GM19240 (cell line): ENCODE results near the gene REN.

ENCODE experiments used
- DNase-seq: peaks from one replicate; pipeline ENCODE4 v3.0.0; 2011; ENCODE audit warnings: low spot score; ENCODE audit not compliant: insufficient read length

The REN gene

DNA sequence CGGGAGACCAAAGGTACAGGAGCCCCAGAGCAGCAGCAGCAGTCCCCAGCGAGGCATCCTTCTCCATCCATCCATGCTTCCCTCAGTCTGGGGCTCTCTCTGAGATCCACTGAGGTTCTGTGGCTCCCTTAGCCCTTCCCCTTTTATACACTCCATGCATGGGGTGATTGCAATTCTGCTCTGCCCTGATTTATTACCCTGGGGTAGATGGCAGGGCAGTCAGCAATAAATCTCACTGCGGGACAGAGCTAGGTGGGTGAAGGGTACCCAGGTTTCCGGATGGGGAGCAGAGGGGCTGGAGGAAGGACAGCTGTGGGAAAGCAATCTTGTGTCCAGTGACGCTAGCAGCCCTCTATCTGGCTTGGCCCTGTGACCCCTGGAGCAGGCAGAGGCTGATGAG lies at the start of gene REN:
TSS of gene REN (minus strand) at position 119 of the 400 bp plus-strand sequence. CDS start at position 75, 44 bp downstream.
- DNase-seq, result no peak

DNA sequence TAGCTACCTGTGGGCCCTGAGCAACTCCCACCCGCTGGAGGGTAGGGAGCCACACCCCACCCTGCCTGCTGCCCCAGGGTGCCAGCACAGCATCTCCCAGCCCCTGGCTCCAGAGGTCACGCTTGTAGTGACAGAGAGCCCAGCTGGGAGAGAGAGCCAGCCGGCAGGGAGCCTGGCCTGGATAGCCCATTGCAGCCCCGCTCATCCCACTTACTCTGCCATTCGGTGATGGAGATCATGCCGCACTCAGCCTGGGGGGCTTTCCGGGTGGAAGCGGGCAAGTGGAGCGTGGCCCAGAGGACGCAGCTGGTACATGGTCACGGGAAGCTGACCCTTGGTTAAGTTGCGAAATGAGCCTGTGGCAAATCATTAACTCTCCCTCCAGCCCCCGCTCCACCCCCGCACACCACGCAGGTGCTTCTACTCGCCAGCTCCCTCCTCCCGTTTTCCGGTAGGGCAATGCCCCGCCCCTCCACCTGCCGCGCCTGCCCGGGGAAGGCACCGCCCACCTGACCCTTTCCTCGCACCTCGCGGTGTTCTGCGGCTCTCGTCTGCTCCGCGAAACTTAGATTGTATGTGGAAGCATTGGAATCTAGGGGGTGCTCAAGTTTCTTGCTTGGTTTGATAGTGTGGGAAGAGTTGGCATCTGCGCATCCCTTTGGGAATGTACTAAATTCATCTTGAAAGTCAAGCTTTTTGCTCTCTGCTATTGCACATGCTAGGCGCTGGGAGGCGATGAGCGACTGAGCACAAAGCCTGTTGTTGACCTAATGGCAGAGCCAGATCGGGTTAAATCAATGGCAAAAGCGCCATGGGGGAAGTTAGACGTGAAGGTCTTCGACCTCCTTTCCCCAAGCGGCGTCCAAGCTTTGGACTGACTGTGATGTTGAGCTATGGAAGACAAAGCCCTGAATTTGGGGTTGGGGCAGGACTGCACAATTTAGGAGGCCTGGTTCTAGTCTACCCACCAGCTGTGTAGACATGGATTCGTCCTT lies 47.8 kb upstream of the REN start, which contains the start of gene GOLT1A:
TSS of gene GOLT1A (minus strand) at position 321 of the 995 bp plus-strand sequence. CDS start at position 239, 82 bp downstream.
- DNase-seq, result no peak

DNA sequence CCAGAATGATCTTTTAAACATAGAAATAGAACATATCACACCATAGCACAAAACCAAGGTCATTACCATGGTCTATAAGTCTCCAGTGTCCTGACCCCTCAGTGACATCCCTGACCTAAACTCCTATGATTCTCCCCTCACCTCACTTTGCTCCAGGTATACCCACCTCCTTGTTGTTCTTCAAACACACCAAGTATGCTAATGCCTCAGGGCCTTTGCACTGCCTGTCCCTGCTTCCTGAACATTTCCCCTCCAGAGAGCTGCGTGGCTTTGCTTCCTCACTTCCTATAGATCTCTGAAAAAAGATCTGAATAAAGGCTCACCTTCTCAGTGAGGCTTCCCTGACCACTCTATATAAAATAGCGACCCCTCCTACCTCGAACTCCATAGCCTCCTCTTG lies 46.6 kb upstream of the REN start:
- DNase-seq, result no peak

- DNase-seq, result no peak
These were observed 44.9 kb upstream of the REN start for GRCh38 chr1:204211046-204211445.

DNA sequence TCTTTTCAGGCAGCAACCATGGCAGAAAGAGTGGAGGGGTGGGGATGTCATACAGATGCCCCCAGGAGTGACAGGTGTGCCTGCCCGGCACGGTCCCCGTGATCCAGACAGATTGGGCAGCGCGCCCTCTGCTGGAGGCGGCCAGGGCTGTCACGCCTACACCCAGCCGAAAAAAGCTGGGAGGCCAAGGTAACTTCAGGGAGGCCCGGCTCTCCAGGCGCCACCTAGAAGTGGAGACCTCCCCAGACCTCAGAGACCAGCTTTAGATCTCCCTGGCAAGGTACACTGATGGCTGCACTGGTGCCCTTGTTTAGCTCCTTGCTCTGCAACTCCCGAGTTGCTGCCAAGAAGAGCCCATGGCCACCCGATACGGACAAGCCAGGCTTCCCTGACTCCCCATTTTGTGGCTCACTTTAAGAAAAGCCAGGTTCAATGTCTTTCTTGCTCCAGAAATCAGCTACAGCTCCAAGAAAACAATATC lies 41.0 kb upstream of the REN start:
- peak; percentile 86 for DNase-seq

DNA sequence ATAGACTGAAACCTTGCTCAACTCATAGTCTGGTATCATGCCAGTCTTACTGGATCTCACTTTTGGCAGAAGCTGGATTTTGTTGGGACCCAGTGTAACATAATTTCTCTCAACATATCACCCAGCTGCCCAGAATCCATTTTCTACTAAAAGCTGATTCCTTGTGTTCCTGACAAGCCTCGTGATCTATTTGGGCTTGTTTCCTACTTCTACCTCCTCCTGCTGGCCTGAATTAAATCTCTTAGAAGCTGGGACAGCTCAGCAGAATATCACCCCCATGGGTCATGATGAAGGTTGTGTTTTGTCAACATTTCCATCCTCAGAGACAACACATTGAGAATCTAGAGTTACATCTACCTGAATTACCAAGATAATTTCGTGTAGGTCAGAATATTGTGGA lies 40.0 kb upstream of the REN start:
- DNase-seq, result no peak

DNA sequence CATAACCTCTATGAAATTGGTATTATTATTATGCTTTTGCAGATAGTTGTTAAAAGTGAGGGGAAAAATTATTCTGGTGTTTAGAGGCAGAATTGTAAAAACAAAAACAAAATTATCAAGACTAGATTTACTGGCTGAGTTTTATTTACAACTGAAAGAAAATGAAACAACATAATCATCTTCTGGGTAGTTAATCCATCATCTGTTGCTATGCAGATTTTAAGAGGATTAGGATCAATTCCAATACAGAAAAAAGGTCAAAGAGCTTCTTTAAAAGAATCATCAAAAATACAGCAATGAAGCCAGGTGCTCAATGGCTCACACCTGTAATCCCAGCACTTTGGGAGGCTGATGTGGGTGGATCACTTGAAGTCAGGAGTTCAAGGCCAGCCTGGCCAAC lies 39.3 kb upstream of the REN start:
- no peak for DNase-seq

DNA sequence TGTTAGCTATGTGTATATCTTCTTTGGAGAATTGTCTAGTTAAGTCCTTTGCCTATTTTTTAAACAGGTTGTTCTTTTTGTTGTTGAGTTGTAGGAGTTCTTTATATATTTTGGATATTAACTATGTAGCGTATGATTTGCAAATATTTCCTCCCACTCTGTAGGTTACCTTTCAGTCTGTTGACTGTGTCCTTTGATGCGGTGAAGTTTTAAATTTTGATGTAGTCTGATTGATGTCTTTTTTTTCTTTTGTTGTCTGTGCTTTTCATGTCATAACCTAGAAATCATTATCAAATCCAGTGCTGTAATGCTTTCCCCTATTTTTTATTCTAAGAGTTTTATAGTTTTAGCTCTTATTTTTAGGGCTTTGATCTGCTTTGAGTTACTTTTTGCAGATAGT lies 38.8 kb upstream of the REN start:
- no peak for DNase-seq

DNA sequence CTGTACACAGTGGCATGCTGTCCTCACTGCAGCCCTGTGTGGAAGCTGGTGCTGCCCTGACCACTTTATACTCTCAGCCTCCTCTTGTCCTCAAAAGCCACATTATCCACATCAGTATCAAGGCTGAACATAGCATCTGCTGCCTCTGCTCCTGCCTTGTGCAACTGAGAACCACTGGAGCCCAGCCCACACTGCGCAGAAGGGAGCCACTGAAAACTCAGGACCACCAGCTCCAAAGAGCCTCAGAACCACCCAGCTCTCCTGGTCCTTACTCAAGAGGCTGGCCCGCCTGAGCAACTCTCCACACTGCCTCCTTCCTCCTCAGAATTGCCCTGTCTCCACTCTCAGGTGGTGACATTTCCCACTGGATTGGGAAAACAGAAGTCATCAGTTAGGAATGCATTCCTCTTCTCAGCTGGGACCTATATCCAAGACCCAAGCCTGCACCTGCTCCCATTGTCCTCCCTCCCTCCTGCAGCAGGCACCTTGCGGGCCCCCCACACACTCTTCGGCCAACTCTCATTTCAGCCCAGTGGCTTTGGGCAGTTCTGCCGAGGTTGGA lies 37.1 kb upstream of the REN start:
- DNase-seq, result no peak

DNA sequence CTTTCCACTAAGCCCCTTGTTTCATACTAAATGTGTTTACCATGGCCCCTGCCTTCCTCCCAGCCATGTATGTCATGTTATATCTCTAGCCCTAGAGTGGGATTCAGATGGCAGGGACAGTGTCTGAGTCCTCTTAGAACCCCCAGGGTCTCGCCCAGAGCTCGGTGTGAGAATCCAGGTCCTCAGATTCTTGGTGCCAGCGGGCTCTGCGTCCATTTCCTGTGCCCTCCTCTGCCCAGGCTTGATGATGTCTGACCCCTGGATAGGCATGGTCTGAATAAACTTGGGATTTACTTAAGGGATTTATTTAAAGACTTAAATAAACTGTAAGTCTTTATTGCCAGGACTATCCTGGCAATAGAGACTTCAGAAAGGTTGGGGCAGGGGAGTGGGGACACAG lies 36.3 kb upstream of the REN start:
- no peak for DNase-seq

DNA sequence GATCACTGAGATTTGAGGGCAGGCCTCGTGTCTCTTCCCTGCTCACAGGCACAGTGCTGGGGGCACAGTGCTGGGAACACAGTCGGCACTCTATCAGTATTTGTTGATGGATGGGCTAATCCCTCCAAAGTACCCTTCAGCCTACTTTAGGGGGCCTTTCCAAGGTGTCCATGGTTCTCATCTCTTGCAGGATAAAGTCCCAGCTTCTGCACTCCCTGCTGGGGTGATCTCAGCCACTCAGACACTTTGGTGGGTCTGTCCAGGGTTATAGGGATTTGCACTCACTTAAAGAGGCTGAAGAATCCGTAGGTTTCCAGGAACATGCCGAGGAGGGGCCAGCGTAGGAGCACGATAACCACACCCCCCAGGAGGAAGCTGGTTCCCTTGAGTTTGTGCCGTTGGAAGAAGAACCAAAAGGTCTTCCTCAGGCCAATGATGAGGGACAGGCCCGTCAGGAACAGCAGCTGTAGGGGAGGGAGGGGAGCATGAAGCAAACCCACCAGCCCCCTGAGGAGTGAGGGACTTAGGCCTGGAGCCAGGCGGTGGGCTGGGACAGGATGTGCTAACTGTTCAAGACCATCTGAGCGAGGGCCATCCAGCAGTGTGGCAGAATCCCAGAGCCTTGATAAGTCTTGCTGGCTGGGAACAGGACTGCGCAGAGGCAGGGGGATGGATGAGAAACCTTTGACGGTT lies 35.4 kb upstream of the REN start:
- DNase-seq, result no peak

- no peak for DNase-seq
These were observed 33.4 kb upstream of the REN start for GRCh38 chr1:204199579-204199978.

DNA sequence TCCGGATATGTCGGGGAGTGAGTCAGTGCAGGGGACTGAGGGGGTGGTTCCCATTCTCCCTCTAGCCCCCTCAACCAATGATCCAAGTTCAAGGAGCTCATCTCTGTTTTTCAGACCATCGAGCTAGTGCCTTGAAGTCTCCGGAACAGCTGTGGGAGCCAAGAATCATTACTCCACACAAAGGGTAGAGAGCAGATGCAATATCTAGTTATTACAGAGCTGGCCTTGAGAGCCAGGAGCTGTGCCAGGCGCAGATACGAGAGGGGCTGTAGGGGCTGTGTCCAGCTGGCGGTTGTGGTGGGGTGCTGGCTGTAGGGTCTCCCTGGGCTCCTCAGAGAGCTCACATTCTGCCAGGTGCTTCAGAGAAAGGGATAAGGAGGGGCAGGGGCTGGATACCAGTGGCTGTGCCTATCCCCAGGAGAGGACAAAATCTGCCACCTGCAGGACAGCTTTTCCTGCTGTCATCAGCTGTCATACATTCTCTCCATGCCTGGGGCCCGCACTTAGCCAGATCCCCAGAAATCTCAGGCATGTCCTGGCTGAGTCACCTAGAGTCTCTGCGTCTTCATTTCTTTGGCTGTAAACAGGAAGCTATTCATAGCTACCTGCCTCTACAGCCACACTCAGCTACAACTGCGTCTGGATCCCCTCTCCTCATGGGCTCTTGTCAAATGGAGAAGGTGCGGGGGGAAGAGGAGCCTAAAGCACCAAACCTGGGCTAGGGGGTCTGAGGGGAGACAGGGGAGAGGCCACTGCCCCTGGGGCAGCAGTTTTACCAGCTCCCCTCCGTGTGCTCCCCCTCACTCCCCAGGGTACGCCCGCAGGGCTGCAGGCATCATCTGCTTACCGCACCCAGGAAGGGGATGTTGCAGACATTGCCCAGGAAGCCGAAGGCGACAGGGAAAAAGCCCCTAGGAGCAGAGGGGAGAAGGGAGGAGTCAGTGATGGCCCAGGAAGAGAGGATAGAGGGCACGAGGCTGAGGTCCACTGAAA lies 32.5 kb upstream of the REN start:
- no peak for DNase-seq

- no peak for DNase-seq
These were observed 30.9 kb upstream of the REN start for GRCh38 chr1:204197068-204197467.

- no peak for DNase-seq
These were observed 30.1 kb upstream of the REN start, which contains the start of gene KISS1 for GRCh38 chr1:204196068-204196795. Gene KISS1, minus strand, starts transcription at chr1:204196491. Its CDS starts 3,615 bp downstream, at chr1:204192876.

DNA sequence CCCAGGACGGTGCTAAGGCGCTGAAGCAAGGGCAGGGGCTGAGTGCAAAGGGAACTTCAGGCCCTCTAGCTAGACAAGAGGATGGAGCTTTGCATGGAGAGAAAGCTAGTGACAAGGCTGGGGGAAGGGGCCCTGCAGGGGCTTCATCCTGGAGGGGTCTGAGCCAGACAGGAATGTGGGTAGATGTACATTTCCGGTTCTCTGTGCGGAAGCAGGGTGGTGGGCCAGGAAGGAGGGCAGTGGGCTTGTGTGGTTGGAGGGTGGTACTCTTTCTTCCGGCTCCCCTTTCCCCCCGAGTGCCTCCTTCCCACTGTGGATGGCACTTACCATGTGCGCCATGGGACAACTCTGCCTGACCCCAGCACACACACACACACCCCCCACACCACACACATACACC lies 28.6 kb upstream of the REN start:
- DNase-seq, result no peak

- DNase-seq, result no peak
These were observed 27.9 kb upstream of the REN start for GRCh38 chr1:204194080-204194479.

DNA sequence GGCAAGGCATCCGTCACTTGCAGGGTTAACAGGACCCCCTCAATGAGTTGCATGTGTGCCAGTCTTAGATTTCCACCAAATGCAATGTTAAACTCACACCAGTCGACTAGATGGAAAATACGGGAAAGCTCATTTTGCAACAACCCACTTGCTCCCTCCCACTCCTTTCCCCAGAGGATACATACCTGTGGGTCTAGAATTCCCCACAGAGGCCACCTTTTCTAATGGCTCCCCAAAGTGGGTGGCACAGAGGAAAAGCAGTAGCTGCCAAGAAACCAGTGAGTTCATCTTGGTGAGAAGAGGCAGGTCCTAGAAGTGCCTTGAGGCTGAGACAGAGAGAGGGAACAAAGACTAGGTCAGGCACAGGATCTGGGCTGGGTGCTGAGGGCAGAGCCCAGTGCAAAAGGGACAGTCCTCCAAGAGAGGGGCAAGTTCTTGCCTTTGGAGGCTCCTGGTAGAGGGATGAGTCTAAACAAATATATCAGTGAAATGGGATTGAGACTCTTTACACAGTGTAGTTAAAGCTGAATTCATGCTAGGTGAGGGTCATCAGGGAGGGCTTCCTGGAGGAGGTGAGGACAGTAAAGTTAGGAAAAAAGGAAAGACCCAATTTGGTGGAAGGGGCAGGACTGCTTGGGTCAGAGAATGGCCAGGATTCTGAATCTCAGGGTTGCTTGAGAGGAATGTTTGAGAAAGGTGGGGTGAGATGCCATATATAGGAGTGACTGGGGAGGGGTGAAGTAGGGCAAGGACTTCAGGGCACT lies 26.6 kb upstream of the REN start:
- DNase-seq, result no peak

DNA sequence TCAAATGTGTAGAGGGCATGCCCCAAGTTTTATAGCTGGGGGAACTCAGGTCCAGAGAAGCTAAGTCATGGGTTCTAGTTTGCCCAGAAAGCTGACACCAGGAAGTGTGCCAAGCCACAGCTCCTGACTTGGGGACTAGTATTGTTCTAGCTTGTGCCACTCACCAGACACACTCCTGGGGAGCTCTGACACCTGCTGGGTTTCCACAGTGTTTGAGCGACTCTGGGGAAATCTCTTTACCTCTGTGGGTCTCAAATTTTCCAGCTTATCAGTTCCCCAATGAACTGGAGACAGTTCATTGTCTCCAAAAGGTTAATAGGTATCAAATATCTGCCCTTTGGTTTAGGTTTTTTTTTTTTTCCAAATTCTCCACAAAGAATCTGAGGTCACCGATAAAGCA lies 25.9 kb upstream of the REN start:
- no peak for DNase-seq
